IMR-90 (cell line): ENCODE data around the gene PCMTD2. TPM values are rescaled to one million over a fixed set of nuclear protein-coding genes. Genes with fewer than 3 reads are reported as not detected.

ENCODE experiments used
- ATAC-seq: fragments of 200-7000 bp; cut with Tn5 transposase; 2 replicates; pipeline ENCODE4 v1.9.1; 2020; ENCODE audit warnings: low read depth, mild to moderate bottlenecking, moderate library complexity
- BruUV-seq: library from RNA; stranded (reverse); fragments of 400-500 nt; replicated peaks from 2 replicates; lab custom pipeline; 2021; lab: Mats Ljungman, UMichigan
- CTCF ChIA-PET: fragments of 300-600 bp; formaldehyde crosslinking; extraction: SDS; loops from one replicate; lab custom pipeline; 2021; ENCODE audit warnings: antibody characterized with exemption; lab: Yijun Ruan, JAX
- POLR2A ChIA-PET: fragments of 300-600 bp; sonication (Branson Sonifier 250); formaldehyde crosslinking; loops from one replicate; lab custom pipeline; 2022; ENCODE audit warnings: antibody characterized with exemption; ENCODE audit not compliant: unreplicated experiment; lab: Charles Lee
- DNase-seq: peaks from one replicate; pipeline ENCODE4 v3.0.0; 2013
- H2AFZ ChIP-seq: replicated peaks from 2 replicates; pipeline ENCODE3; 2013; ENCODE audit warnings: low read length, mild to moderate bottlenecking; ENCODE audit not compliant: poor library complexity
- H2AK5ac ChIP-seq: 2 replicates; pipeline ENCODE4 v1.6.1; 2013; ENCODE audit warnings: low read depth, low read length, inconsistent platforms
- H2AK9ac ChIP-seq: replicated peaks from 2 replicates; pipeline ENCODE3; 2013; ENCODE audit warnings: mild to moderate bottlenecking, low read depth, low read length, moderate library complexity; ENCODE audit not compliant: poor library complexity
- H2BK120ac ChIP-seq: 2 replicates; pipeline ENCODE4 v1.6.1; 2013; ENCODE audit warnings: low read depth, low read length, inconsistent platforms
- H2BK15ac ChIP-seq: 3 replicates; pipeline ENCODE4 v1.6.1; 2013; ENCODE audit warnings: low read depth, low read length, inconsistent platforms
- H2BK20ac ChIP-seq: 2 replicates; pipeline ENCODE4 v1.6.1; 2013; ENCODE audit warnings: low read depth, mild to moderate bottlenecking, inconsistent platforms, low read length, moderate library complexity
- H2BK5ac ChIP-seq: 2 replicates; pipeline ENCODE4 v1.6.1; 2013; ENCODE audit warnings: mild to moderate bottlenecking, low read depth, low read length, inconsistent platforms; ENCODE audit not compliant: poor library complexity, severe bottlenecking
- H3K14ac ChIP-seq: replicated peaks from 2 replicates; pipeline ENCODE4 v1.6.1; 2013; ENCODE audit warnings: low read depth, low read length, inconsistent platforms
- H3K18ac ChIP-seq: 2 replicates; pipeline ENCODE4 v1.6.1; 2013; ENCODE audit warnings: low read depth, low read length, control low read depth
- H3K23ac ChIP-seq: 2 replicates; pipeline ENCODE4 v1.6.1; 2013; ENCODE audit warnings: low read depth, low read length, inconsistent platforms
- H3K27ac ChIP-seq: 2 replicates; pipeline ENCODE4 v1.5.1; 2013; ENCODE audit warnings: mild to moderate bottlenecking, control low read depth, low read length; ENCODE audit not compliant: insufficient read depth
- H3K27me3 ChIP-seq: 2 replicates; pipeline ENCODE4 v1.6.1; 2013; ENCODE audit warnings: low read length; ENCODE audit not compliant: control insufficient read depth, insufficient read depth
- H3K36me3 ChIP-seq: 2 replicates; pipeline ENCODE4 v1.6.1; 2013; ENCODE audit warnings: low read length, mixed read lengths; ENCODE audit not compliant: control insufficient read depth, insufficient read depth
- H3K4ac ChIP-seq: 2 replicates; pipeline ENCODE4 v1.6.1; 2013; ENCODE audit warnings: low read depth, low read length, inconsistent platforms
- H3K4me1 ChIP-seq: 2 replicates; pipeline ENCODE4 v1.6.1; 2013; ENCODE audit warnings: low read length, mixed read lengths; ENCODE audit not compliant: control insufficient read depth, insufficient read depth
- H3K4me2 ChIP-seq: 2 replicates; pipeline ENCODE4 v1.6.1; 2013; ENCODE audit warnings: low read depth, mild to moderate bottlenecking, control low read depth, low read length, moderate library complexity
- H3K4me3 ChIP-seq: 2 replicates; pipeline ENCODE4 v1.5.1; 2013; ENCODE audit warnings: low read depth, mild to moderate bottlenecking, control low read depth, low read length, moderate library complexity; ENCODE audit not compliant: insufficient read depth
- H3K56ac ChIP-seq: 2 replicates; pipeline ENCODE4 v1.6.1; 2013; ENCODE audit warnings: low read length, inconsistent platforms; ENCODE audit not compliant: insufficient read depth; ENCODE audit errors: extremely low read depth
- H3K79me1 ChIP-seq, 2 experiments: 2 replicates each; pipeline ENCODE4 v1.6.1; 2013; ENCODE audit warnings: low read length in 2 of 2, inconsistent platforms in 1 of 2, low read depth in 1 of 2
- H3K9ac ChIP-seq: 2 replicates; pipeline ENCODE4 v1.6.1; 2013; ENCODE audit warnings: low read depth, low read length, control low read depth
- H3K9me1 ChIP-seq: 2 replicates; pipeline ENCODE4 v1.6.1; 2013; ENCODE audit warnings: low read length, inconsistent platforms; ENCODE audit not compliant: insufficient read depth
- H3K9me3 ChIP-seq: 2 replicates; pipeline ENCODE4 v1.6.1; 2013; ENCODE audit warnings: low read length; ENCODE audit not compliant: control insufficient read depth, insufficient read depth
- H4K20me1 ChIP-seq: 2 replicates; pipeline ENCODE4 v1.6.1; 2013; ENCODE audit warnings: low read length, inconsistent platforms; ENCODE audit not compliant: insufficient read depth
- H4K5ac ChIP-seq: 2 replicates; pipeline ENCODE4 v1.6.1; 2013; ENCODE audit warnings: mild to moderate bottlenecking, low read depth, low read length, control low read depth
- H4K8ac ChIP-seq, 2 experiments: 2 replicates each; pipeline ENCODE4 v1.6.1; 2013; ENCODE audit warnings: low read depth in 2 of 2, low read length in 2 of 2, control low read depth in 1 of 2, inconsistent platforms in 1 of 2
- H4K91ac ChIP-seq: 2 replicates; pipeline ENCODE4 v1.6.1; 2013; ENCODE audit warnings: low read depth, low read length, inconsistent platforms; ENCODE audit not compliant: insufficient read depth
- CHD1 ChIP-seq: IDR thresholded peaks from 2 replicates; pipeline ENCODE4 v1.6.1; 2012; ENCODE audit warnings: low read depth, low read length, improper control_type of control experiment
- ELK1 ChIP-seq: fragments of 150-350 bp; IDR thresholded peaks from 2 replicates; pipeline ENCODE4 v1.6.1; 2016; ENCODE audit warnings: low read depth, mild to moderate bottlenecking, low read length, moderate library complexity, borderline replicate concordance
- MAFK ChIP-seq: IDR thresholded peaks from 2 replicates; pipeline ENCODE4 v1.6.1; 2012; ENCODE audit warnings: low read depth, low read length, improper control_type of control experiment
- MXI1 ChIP-seq: IDR thresholded peaks from 2 replicates; pipeline ENCODE4 v1.6.1; 2012; ENCODE audit warnings: low read depth, mild to moderate bottlenecking, low read length, moderate library complexity, borderline replicate concordance
- NFE2L2 ChIP-seq: fragments of 150-350 bp; IDR thresholded peaks from 2 replicates; pipeline ENCODE4 v1.6.1; 2016; ENCODE audit warnings: low read depth, mild to moderate bottlenecking, low read length
- POLR2A ChIP-seq: IDR thresholded peaks from 2 replicates; pipeline ENCODE4 v1.6.1; 2012; ENCODE audit warnings: mild to moderate bottlenecking, low read depth, low read length
- RAD21 ChIP-seq: IDR thresholded peaks from 2 replicates; pipeline ENCODE4 v1.6.1; 2012; ENCODE audit warnings: low read length, improper control_type of control experiment
- RCOR1 ChIP-seq: IDR thresholded peaks from 2 replicates; pipeline ENCODE4 v1.6.1; 2012; ENCODE audit warnings: mild to moderate bottlenecking, low read length, improper control_type of control experiment; ENCODE audit not compliant: insufficient replicate concordance
- RFX5 ChIP-seq: IDR thresholded peaks from 2 replicates; pipeline ENCODE4 v1.8.0; 2012; ENCODE audit warnings: low read depth, mild to moderate bottlenecking, low read length, moderate library complexity
- SMC3 ChIP-seq: fragments of 150-350 bp; IDR thresholded peaks from 2 replicates; pipeline ENCODE4 v1.6.1; 2016; ENCODE audit warnings: low read depth, mild to moderate bottlenecking, antibody characterized with exemption, low read length, moderate library complexity
- USF2 ChIP-seq: fragments of 150-350 bp; IDR thresholded peaks from 2 replicates; pipeline ENCODE4 v1.6.1; 2017; ENCODE audit warnings: mild to moderate bottlenecking, antibody characterized with exemption, low read length, low read depth
- WGBS, 2 experiments: methylation state at CpG; one replicate each; pipeline versions ENCODE4 v1.1.5 to v1.1.7; 2013; ENCODE audit warnings: missing lambda C conversion rate in 2 of 2; ENCODE audit not compliant: insufficient read length in 1 of 2; ENCODE audit errors: extremely low coverage in 2 of 2; 5-methylcytosine and 5-hydroxymethylcytosine counted together
- dilution Hi-C: fragments of 300-500 bp; cut with HindIII; formaldehyde crosslinking; loops from one replicate; pipeline ENCODE4 v1.14.3; 2018; ENCODE audit warnings: low sequenced_read_pairs; ENCODE audit not compliant: unreplicated experiment
- in situ Hi-C: fragments of 300-500 bp; cut with MboI; formaldehyde crosslinking; loops from 3 replicates; pipeline ENCODE4 v1.14.3; 2019; ENCODE audit warnings: low sequenced_read_pairs, inconsistent platforms, mixed read lengths
- intact Hi-C: fragments of 100-400 bp; cut with micrococcal nuclease; formaldehyde crosslinking; loops from 2 replicates; pipeline ENCODE4 v1.10.0; 2022
- polyA plus RNA-seq, 3 experiments: library from polyadenylated mRNA; depleted of rRNA; stranded (reverse); fragments of >200 nt; gene quantifications; 2 replicates each; pipeline ENCODE4 v1.2.3, GENCODE V29; 2012; ENCODE audit warnings: low replicate concordance in 1 of 3
- total RNA-seq: library from RNA; depleted of rRNA; stranded (reverse); fragments of >200 nt; gene quantifications from 2 replicates; pipeline ENCODE4 v1.2.3, GENCODE V29; 2012

Gene PCMTD2
- total and polyA plus RNA-seq, 2 of the 4 experiments (the other 2 are of a cell fraction), result 23.6 to 28.3 TPM

GRCh38 chr20:64207641-64208590 is 47.6 kb upstream of the PCMTD2 start:
- TF ChIP-seq RFX5 (no peak), NFE2L2 (no peak), RAD21 (no peak), SMC3 (no peak), RCOR1 (no peak), CHD1 (no peak), MXI1 (no peak), USF2 (no peak), MAFK (no peak), POLR2A (no peak), ELK1 (no peak)
- Histone ChIP-seq H2BK5ac (no peak overlapping the region), H3K4me3 (no peak overlapping the region), H4K91ac (no peak overlapping the region), H3K79me1 (no peaks in the 10 kb centered on the region), H3K9ac (no peak overlapping the region), H3K18ac (no peak overlapping the region), H2AK5ac (no peak overlapping the region), H3K4me1 (peaks cover 6% of the 10 kb centered on the region; the same call in 1 of the 2 replicates), H3K4ac (no peak overlapping the region), H3K14ac (no peak overlapping the region), H3K9me1 (no peaks in the 10 kb centered on the region), H2BK15ac (no peak overlapping the region), H3K27me3 (peaks cover 21% of the 10 kb centered on the region), H3K23ac (no peak overlapping the region), H2BK120ac (no peak overlapping the region), H3K4me2 (no peak overlapping the region), H2AK9ac (no peak overlapping the region), H4K8ac (no peak overlapping the region), H4K5ac (no peak overlapping the region), H4K20me1 (no peaks in the 10 kb centered on the region), H3K27ac (no peak overlapping the region), H3K56ac (no peak overlapping the region), H2BK20ac (no peak overlapping the region), H3K9me3 (no peaks in the 10 kb centered on the region), H3K36me3 (no peaks in the 10 kb centered on the region), H2AFZ (no peak overlapping the region)
- ATAC-seq (no peak), DNase-seq (no peak)
- intact Hi-C loops (no loop called here), dilution Hi-C loops (no loop called here), in situ Hi-C loops (no loop called here)
- ChIA-PET POLR2A (no interaction called here), CTCF (no interaction called here)
- no TSS peak for BruUV-seq
- WGBS, 2 experiments, result 79% methylated on average over 8 of the region's 25 CpGs; no CpG with 5 or more reads in 1 of the 2 experiments
